ENCODE data around the gene SAMM50.

SAMM50 gene

DNA sequence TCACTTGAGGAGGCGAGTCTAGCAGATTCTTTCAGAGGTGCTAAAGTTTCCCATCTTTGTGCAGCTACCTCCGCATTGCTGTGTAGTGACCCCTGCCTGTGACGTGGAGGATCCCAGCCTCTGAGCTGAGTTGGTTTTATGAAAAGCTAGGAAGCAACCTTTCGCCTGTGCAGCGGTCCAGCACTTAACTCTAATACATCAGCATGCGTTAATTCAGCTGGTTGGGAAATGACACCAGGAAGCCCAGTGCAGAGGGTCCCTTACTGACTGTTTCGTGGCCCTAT lies 8.9 kb upstream of the SAMM50 start:
- no peaks in the 10 kb centered on the region for H3K36me3 ChIP-seq (ENCODE audit: control insufficient read depth, insufficient read depth, low read length)
- TF ChIP-seq, protein P1, sequence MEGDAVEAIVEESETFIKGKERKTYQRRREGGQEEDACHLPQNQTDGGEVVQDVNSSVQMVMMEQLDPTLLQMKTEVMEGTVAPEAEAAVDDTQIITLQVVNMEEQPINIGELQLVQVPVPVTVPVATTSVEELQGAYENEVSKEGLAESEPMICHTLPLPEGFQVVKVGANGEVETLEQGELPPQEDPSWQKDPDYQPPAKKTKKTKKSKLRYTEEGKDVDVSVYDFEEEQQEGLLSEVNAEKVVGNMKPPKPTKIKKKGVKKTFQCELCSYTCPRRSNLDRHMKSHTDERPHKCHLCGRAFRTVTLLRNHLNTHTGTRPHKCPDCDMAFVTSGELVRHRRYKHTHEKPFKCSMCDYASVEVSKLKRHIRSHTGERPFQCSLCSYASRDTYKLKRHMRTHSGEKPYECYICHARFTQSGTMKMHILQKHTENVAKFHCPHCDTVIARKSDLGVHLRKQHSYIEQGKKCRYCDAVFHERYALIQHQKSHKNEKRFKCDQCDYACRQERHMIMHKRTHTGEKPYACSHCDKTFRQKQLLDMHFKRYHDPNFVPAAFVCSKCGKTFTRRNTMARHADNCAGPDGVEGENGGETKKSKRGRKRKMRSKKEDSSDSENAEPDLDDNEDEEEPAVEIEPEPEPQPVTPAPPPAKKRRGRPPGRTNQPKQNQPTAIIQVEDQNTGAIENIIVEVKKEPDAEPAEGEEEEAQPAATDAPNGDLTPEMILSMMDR (IDR thresholded peaks at IDR 0.05; ENCODE audit: insufficient read depth, low read length, poor library complexity, severe bottlenecking), result no peak
- H3K27me3 ChIP-seq (replicated peaks; ENCODE audit: control insufficient read depth, insufficient read depth, low read length), result no peaks in the 10 kb centered on the region
- no peak overlapping the region for H3K4me3 ChIP-seq (replicated peaks; ENCODE audit: low read depth, low read length)
- DNase-seq (ENCODE audit: extremely low read depth, insufficient read length), result no peak

GRCh38 chr22:43948836-43949406 lies 6.3 kb upstream of the SAMM50 start:
- no peak overlapping the region for H3K4me3 ChIP-seq (replicated peaks; ENCODE audit: low read depth, low read length)

GRCh38 chr22:43951391-43951790 lies 3.9 kb upstream of the SAMM50 start:
- TF ChIP-seq, protein P1 (IDR thresholded peaks at IDR 0.05; ENCODE audit: insufficient read depth, low read length, poor library complexity, severe bottlenecking), result no peak
- Histone ChIP-seq H3K27me3 (replicated peaks; ENCODE audit: control insufficient read depth, insufficient read depth, low read length) (no peaks in the 10 kb centered on the region), H3K4me3 (replicated peaks; ENCODE audit: low read depth, low read length) (no peak overlapping the region), H3K36me3 (ENCODE audit: control insufficient read depth, insufficient read depth, low read length) (no peaks in the 10 kb centered on the region)
- DNase-seq (ENCODE audit: extremely low read depth, insufficient read length), result no peak

More at GRCh38 chr22:43948836-43949406, 6.3 kb upstream of the SAMM50 start:
- TF ChIP-seq, protein P1 (IDR thresholded peaks at IDR 0.05; ENCODE audit: insufficient read depth, low read length, poor library complexity, severe bottlenecking), result no peak
- no peak for DNase-seq (ENCODE audit: extremely low read depth, insufficient read length)
- Histone ChIP-seq H3K36me3 (ENCODE audit: control insufficient read depth, insufficient read depth, low read length) (no peaks in the 10 kb centered on the region), H3K27me3 (replicated peaks; ENCODE audit: control insufficient read depth, insufficient read depth, low read length) (no peaks in the 10 kb centered on the region)

DNA sequence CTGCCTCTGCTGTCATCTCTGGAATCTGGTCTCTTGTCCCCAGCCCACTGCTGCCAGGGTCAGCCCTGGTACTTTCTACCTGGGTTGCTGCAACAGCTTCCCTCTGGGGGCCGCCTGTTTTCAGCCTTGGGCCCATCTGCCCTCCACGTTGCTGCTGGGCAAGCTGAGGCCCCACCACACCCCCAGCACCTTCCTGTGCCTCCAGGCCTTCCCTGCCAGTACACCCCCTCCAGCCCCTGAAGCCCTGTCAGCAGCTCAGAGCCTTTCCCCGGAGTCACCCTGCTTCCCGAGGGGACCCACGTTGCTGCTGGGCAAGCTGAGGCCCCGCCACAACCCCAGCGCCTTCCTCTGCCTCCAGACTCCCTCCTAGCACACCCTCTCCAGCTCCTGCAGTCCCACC lies 3.3 kb upstream of the SAMM50 start:
- H3K4me3 ChIP-seq (replicated peaks; ENCODE audit: low read depth, low read length), result no peak overlapping the region
- TF ChIP-seq, protein P1 (IDR thresholded peaks at IDR 0.05; ENCODE audit: insufficient read depth, low read length, poor library complexity, severe bottlenecking), result no peak
- no peaks in the 10 kb centered on the region for H3K36me3 ChIP-seq (ENCODE audit: control insufficient read depth, insufficient read depth, low read length)
- no peak for DNase-seq (ENCODE audit: extremely low read depth, insufficient read length)
- H3K27me3 ChIP-seq (replicated peaks; ENCODE audit: control insufficient read depth, insufficient read depth, low read length), result no peaks in the 10 kb centered on the region

DNA sequence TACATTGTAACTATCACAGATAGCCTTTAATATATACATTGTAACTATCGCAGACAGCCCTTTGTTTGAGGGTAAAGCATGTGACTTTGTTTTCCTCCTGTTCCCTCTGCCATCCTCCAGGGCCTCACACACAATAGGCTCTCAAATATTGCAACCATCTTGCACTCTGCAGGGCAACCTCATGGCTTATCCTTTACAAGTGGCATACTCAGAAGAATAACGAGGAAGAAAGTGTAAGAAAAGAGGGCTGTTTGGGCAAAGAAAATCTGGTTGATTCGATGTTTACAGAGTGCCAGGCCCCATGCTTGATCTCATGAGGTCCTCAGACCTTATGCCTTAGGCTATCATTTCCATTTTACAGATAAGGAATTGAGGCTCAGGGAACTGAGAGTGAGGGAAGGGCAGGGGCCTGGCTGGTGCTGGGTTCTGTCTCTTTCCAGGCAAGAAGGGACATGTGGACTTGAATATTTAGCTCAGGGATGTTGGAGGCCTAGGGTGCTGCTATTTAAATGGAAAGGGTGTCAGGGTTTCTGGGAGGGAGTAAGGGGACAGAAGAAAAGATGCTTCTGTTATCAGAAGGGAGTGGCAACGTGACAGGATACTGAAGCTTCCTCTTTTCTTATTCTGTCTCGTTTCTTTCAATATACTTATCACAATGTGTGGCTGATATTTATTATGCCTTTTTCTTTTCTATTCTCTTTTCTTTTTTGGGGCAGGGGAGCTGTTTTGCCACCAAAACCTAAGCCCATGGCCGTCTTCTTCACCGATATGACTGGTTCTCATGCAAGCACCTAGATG lies 1.1 kb upstream of the SAMM50 start:
- TF ChIP-seq, protein P1 (IDR thresholded peaks at IDR 0.05; ENCODE audit: insufficient read depth, low read length, poor library complexity, severe bottlenecking), result no peak
- no peaks in the 10 kb centered on the region for H3K36me3 ChIP-seq (ENCODE audit: control insufficient read depth, insufficient read depth, low read length)
- no peaks in the 10 kb centered on the region for H3K27me3 ChIP-seq (replicated peaks; ENCODE audit: control insufficient read depth, insufficient read depth, low read length)
- DNase-seq (ENCODE audit: extremely low read depth, insufficient read length), result no peak
- H3K4me3 ChIP-seq (replicated peaks; ENCODE audit: low read depth, low read length), result peak overlapping the region; percentile 89

Measured in GM06990 (cell line).